Measurements from ENCODE around the gene OLFM4.

Gene OLFM4

GRCh38 chr13:53064731-53065130 lies 36.1 kb downstream of the OLFM4 start:
- Histone ChIP-seq H3K27me3 (ENCODE audit: control insufficient read depth in 3 of 3, insufficient read depth in 3 of 3, low read depth in 1 of 3, low read length in 3 of 3) (no peaks in the 10 kb centered on the region), H3K14ac (ENCODE audit: low read length) (no peak overlapping the region), H3K4me3 (ENCODE audit: low read length in 2 of 2) (no peak overlapping the region), H2BK15ac (ENCODE audit: low read length) (no peak overlapping the region), H4K8ac (ENCODE audit: low read depth, low read length) (no peak overlapping the region), H2BK12ac (ENCODE audit: low read length) (no peak overlapping the region), H3K4me1 (ENCODE audit: control insufficient read depth in 2 of 2, insufficient read depth in 1 of 2, low read depth in 1 of 2, low read length in 2 of 2) (peaks cover 9 to 28% of the 10 kb centered on the region in 2 donors), H3K36me3 (replicated peaks in 1 of 2; ENCODE audit: control insufficient read depth in 2 of 2, insufficient read depth in 2 of 2, low read length in 2 of 2) (no peaks in the 10 kb centered on the region), H3K79me1 (ENCODE audit: low read depth, low read length) (no peaks in the 10 kb centered on the region), H3K27ac (replicated peaks; ENCODE audit: low read length) (no peak overlapping the region), H2AK5ac (ENCODE audit: low read depth, low read length) (no peak overlapping the region), H4K91ac (ENCODE audit: low read depth, low read length, poor library complexity) (no peak overlapping the region), H2BK5ac (ENCODE audit: low read length) (no peak overlapping the region), H3K23ac (ENCODE audit: low read depth, low read length, poor library complexity) (no peak overlapping the region), H3K18ac (ENCODE audit: low read length) (no peak overlapping the region), H3K9me3 (replicated peaks in 1 of 2; ENCODE audit: control insufficient read depth in 2 of 2, insufficient read depth in 1 of 2, low read depth in 1 of 2, low read length in 2 of 2) (no peaks in the 10 kb centered on the region), H3K4me2 (ENCODE audit: insufficient read depth, low read length, poor library complexity, severe bottlenecking) (no peak overlapping the region), H3K4ac (ENCODE audit: low read length) (no peak overlapping the region), H3K9ac (ENCODE audit: low read depth, low read length, poor library complexity) (no peak overlapping the region), H2BK120ac (ENCODE audit: low read depth, low read length) (no peak overlapping the region), H2AFZ (ENCODE audit: low read length) (peak overlapping the region; percentile 21)
- WGBS, 2 donors (ENCODE audit: extremely low coverage in 2 of 2, insufficient read length in 2 of 2, insufficient replicate concordance in 1 of 2): no CpG with 5 or more reads among the region's 4 CpGs
- DNase-seq (ENCODE audit: low spot score): no peak

DNA sequence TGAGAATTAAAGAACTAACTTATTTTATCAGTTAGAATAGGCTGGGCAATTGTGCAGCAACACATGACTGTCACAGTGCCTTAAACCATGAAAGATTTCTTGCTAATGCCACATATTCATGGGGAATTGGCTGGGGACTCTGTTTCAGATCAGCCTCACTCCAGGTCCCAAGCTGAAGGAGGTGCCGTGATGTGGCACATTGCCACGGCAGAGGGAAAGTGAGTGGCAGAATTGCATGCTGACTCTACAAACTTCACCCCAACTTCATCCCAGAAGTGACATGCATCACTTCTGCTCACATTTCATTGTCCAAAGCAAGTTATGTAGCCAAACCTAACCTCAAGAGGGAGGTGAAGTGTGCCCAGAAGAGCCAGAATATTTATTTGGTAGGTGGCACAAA lies 37.8 kb downstream of the OLFM4 start:
- Histone ChIP-seq H2AK5ac (ENCODE audit: low read depth, low read length) (no peak overlapping the region), H4K8ac (ENCODE audit: low read depth, low read length) (no peak overlapping the region), H3K36me3 (replicated peaks in 1 of 2; ENCODE audit: control insufficient read depth in 2 of 2, insufficient read depth in 2 of 2, low read length in 2 of 2) (no peaks in the 10 kb centered on the region), H3K4ac (ENCODE audit: low read length) (no peak overlapping the region), H4K91ac (ENCODE audit: low read depth, low read length, poor library complexity) (no peak overlapping the region), H2BK120ac (ENCODE audit: low read depth, low read length) (no peak overlapping the region), H3K4me2 (ENCODE audit: insufficient read depth, low read length, poor library complexity, severe bottlenecking) (no peak overlapping the region), H3K4me1 (ENCODE audit: control insufficient read depth in 2 of 2, insufficient read depth in 1 of 2, low read depth in 1 of 2, low read length in 2 of 2) (peaks cover 9 to 20% of the 10 kb centered on the region in 2 donors), H2BK12ac (ENCODE audit: low read length) (no peak overlapping the region), H3K79me1 (ENCODE audit: low read depth, low read length) (no peaks in the 10 kb centered on the region), H3K4me3 (ENCODE audit: low read length in 2 of 2) (no peak overlapping the region), H2BK15ac (ENCODE audit: low read length) (no peak overlapping the region), H3K9me3 (replicated peaks in 1 of 2; ENCODE audit: control insufficient read depth in 2 of 2, insufficient read depth in 1 of 2, low read depth in 1 of 2, low read length in 2 of 2) (no peaks in the 10 kb centered on the region), H2AFZ (ENCODE audit: low read length) (no peak overlapping the region), H3K14ac (ENCODE audit: low read length) (no peak overlapping the region), H3K27me3 (ENCODE audit: control insufficient read depth in 3 of 3, insufficient read depth in 3 of 3, low read depth in 1 of 3, low read length in 3 of 3) (no peaks in the 10 kb centered on the region), H2BK5ac (ENCODE audit: low read length) (no peak overlapping the region), H3K9ac (ENCODE audit: low read depth, low read length, poor library complexity) (no peak overlapping the region), H3K23ac (ENCODE audit: low read depth, low read length, poor library complexity) (no peak overlapping the region), H3K27ac (replicated peaks; ENCODE audit: low read length) (no peak overlapping the region), H3K18ac (ENCODE audit: low read length) (no peak overlapping the region)
- no peak for DNase-seq (ENCODE audit: low spot score)
- WGBS, 2 donors (ENCODE audit: extremely low coverage in 2 of 2, insufficient read length in 2 of 2, insufficient replicate concordance in 1 of 2): no CpG with 5 or more reads among the region's 2 CpGs

GRCh38 chr13:53068585-53069520 lies 40.2 kb downstream of the OLFM4 start:
- no peak overlapping the region for H3K23ac ChIP-seq (ENCODE audit: low read depth, low read length, poor library complexity)
- no peak overlapping the region for H3K4me3 ChIP-seq (ENCODE audit: low read length in 2 of 2)
- no peak overlapping the region for H4K91ac ChIP-seq (ENCODE audit: low read depth, low read length, poor library complexity)
- no peak overlapping the region for H3K14ac ChIP-seq (ENCODE audit: low read length)
- peak overlapping the region; percentile 77 for H2AFZ ChIP-seq (ENCODE audit: low read length)
- H3K36me3 ChIP-seq (replicated peaks in 1 of 2; ENCODE audit: control insufficient read depth in 2 of 2, insufficient read depth in 2 of 2, low read length in 2 of 2): no peaks in the 10 kb centered on the region
- H3K79me1 ChIP-seq (ENCODE audit: low read depth, low read length): no peaks in the 10 kb centered on the region
- H2BK120ac ChIP-seq (ENCODE audit: low read depth, low read length): no peak overlapping the region
- peak overlapping the region; percentile 27 for H3K27ac ChIP-seq (replicated peaks; ENCODE audit: low read length)
- no peak overlapping the region for H3K4me2 ChIP-seq (ENCODE audit: insufficient read depth, low read length, poor library complexity, severe bottlenecking)
- H2BK5ac ChIP-seq (ENCODE audit: low read length): no peak overlapping the region
- no peaks in the 10 kb centered on the region for H3K27me3 ChIP-seq (ENCODE audit: control insufficient read depth in 3 of 3, insufficient read depth in 3 of 3, low read depth in 1 of 3, low read length in 3 of 3)
- H3K9ac ChIP-seq (ENCODE audit: low read depth, low read length, poor library complexity): no peak overlapping the region
- peak overlapping the region; percentile 84 for H3K18ac ChIP-seq (ENCODE audit: low read length)
- no peak overlapping the region for H3K4ac ChIP-seq (ENCODE audit: low read length)
- H2BK12ac ChIP-seq (ENCODE audit: low read length): no peak overlapping the region
- H2AK5ac ChIP-seq (ENCODE audit: low read depth, low read length): no peak overlapping the region
- peaks cover 9 to 21% of the 10 kb centered on the region in 2 donors for H3K4me1 ChIP-seq (ENCODE audit: control insufficient read depth in 2 of 2, insufficient read depth in 1 of 2, low read depth in 1 of 2, low read length in 2 of 2)
- H3K9me3 ChIP-seq (replicated peaks in 1 of 2; ENCODE audit: control insufficient read depth in 2 of 2, insufficient read depth in 1 of 2, low read depth in 1 of 2, low read length in 2 of 2): no peaks in the 10 kb centered on the region
- no peak for DNase-seq (ENCODE audit: low spot score)
- WGBS, 2 donors (ENCODE audit: extremely low coverage in 2 of 2, insufficient read length in 2 of 2, insufficient replicate concordance in 1 of 2): no CpG with 5 or more reads among the region's 8 CpGs
- no peak overlapping the region for H2BK15ac ChIP-seq (ENCODE audit: low read length)
- H4K8ac ChIP-seq (ENCODE audit: low read depth, low read length): no peak overlapping the region

DNA sequence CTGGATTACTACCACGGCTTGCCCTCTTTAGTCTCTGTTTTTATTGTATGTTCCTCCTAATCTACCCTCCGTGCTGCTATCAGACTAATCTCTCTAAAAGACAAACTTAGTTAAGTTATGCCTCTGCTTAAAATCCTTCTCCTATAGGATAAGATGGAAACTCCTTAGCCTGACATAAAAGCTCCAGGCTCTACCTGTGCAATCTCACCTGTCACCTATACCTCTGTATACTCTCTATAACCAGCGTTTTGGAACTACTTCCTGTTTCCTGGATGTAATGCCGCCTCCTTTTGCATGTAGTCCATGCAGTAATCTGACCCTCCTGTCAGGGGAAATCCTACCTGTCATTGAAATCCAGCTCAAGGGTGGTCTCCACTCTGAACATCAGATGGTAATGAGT lies 41.2 kb downstream of the OLFM4 start:
- DNase-seq (ENCODE audit: low spot score): no peak
- H3K27me3 ChIP-seq (ENCODE audit: control insufficient read depth in 3 of 3, insufficient read depth in 3 of 3, low read depth in 1 of 3, low read length in 3 of 3): no peaks in the 10 kb centered on the region
- H3K4ac ChIP-seq (ENCODE audit: low read length): no peak overlapping the region
- H3K4me2 ChIP-seq (ENCODE audit: insufficient read depth, low read length, poor library complexity, severe bottlenecking): no peak overlapping the region
- no peak overlapping the region for H3K18ac ChIP-seq (ENCODE audit: low read length)
- H4K8ac ChIP-seq (ENCODE audit: low read depth, low read length): no peak overlapping the region
- no peak overlapping the region for H2AK5ac ChIP-seq (ENCODE audit: low read depth, low read length)
- H3K4me3 ChIP-seq (ENCODE audit: low read length in 2 of 2): no peak overlapping the region
- no peak overlapping the region for H2BK5ac ChIP-seq (ENCODE audit: low read length)
- no peak overlapping the region for H2BK120ac ChIP-seq (ENCODE audit: low read depth, low read length)
- H3K27ac ChIP-seq (replicated peaks; ENCODE audit: low read length): no peak overlapping the region
- H3K23ac ChIP-seq (ENCODE audit: low read depth, low read length, poor library complexity): no peak overlapping the region
- H3K9ac ChIP-seq (ENCODE audit: low read depth, low read length, poor library complexity): no peak overlapping the region
- H3K14ac ChIP-seq (ENCODE audit: low read length): no peak overlapping the region
- no peak overlapping the region for H2AFZ ChIP-seq (ENCODE audit: low read length)
- H4K91ac ChIP-seq (ENCODE audit: low read depth, low read length, poor library complexity): no peak overlapping the region
- no peaks in the 10 kb centered on the region for H3K9me3 ChIP-seq (replicated peaks in 1 of 2; ENCODE audit: control insufficient read depth in 2 of 2, insufficient read depth in 1 of 2, low read depth in 1 of 2, low read length in 2 of 2)
- H3K36me3 ChIP-seq (replicated peaks in 1 of 2; ENCODE audit: control insufficient read depth in 2 of 2, insufficient read depth in 2 of 2, low read length in 2 of 2): no peaks in the 10 kb centered on the region
- H3K79me1 ChIP-seq (ENCODE audit: low read depth, low read length): no peaks in the 10 kb centered on the region
- H3K4me1 ChIP-seq (ENCODE audit: control insufficient read depth in 2 of 2, insufficient read depth in 1 of 2, low read depth in 1 of 2, low read length in 2 of 2): peaks cover 9 to 21% of the 10 kb centered on the region in 2 donors
- no peak overlapping the region for H2BK12ac ChIP-seq (ENCODE audit: low read length)
- WGBS, 2 donors (ENCODE audit: extremely low coverage in 2 of 2, insufficient read length in 2 of 2, insufficient replicate concordance in 1 of 2): no CpG with 5 or more reads among the region's 4 CpGs
- no peak overlapping the region for H2BK15ac ChIP-seq (ENCODE audit: low read length)
